ENCODE data around the gene PABPN1L. TPM values are rescaled to one million over a fixed set of nuclear protein-coding genes. Genes with fewer than 3 reads are reported as not detected.

Gene PABPN1L
- total RNA-seq, 4 donors from 2014 or later: not detected

DNA sequence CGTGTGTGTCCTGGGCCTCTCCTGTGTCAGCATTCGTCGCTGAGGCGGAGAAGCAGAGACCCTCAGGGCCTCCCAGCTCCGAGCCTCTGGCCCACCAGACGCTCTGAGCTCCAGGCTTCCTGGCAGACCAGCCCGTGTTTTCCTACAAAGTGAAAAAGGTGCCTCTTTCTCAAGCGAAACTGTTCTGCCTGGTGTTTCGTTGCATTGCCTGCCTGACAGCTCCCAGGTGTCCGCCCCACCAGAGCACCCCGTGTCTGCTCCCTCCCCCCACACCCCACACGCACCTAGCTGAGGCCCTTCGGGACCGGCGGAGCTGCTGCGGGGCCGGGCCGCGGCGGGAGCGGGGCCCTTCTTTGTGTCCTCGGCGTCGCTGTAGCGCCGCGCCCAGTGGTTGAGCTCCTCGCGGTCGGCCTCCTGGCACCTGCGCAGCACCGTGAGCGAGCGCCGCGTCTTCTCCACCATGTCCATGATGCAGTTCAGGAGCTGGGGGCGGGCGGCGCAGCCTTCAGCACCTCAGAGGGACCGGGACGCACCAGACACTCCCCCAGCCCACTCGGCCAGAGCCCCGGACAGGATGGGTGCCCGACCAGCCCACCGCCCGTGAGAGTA, 14.7 kb upstream of the PABPN1L start:
- Histone ChIP-seq H3K4me1 (peaks cover 17 to 50% (median 17%) of the 10 kb centered on the region in 3 donors), H3K27me3 (peaks cover 0 to 29% (median 0%) of the 10 kb centered on the region in 4 donors), H3K9me3 (no peaks in the 10 kb centered on the region), H3K36me3 (peaks cover 0 to 63% (median 5%) of the 10 kb centered on the region in 3 donors), H3K4me3 (peak overlapping the region in 3 of 4 donors; percentile 32 to 45 (median 33)), H3K27ac (peak overlapping the region in 1 of 4 donors; percentile 54)
- intact Hi-C loops (cut with DNase I): no loop called here
- no peak for DNase-seq
- TF ChIP-seq POLR2A (IDR thresholded peaks at IDR 0.05): no peak
- WGBS, 2 donors: 65% methylated on average over 12 of the region's 46 CpGs; no CpG with 5 or more reads in 1 of the 2 donors

DNA sequence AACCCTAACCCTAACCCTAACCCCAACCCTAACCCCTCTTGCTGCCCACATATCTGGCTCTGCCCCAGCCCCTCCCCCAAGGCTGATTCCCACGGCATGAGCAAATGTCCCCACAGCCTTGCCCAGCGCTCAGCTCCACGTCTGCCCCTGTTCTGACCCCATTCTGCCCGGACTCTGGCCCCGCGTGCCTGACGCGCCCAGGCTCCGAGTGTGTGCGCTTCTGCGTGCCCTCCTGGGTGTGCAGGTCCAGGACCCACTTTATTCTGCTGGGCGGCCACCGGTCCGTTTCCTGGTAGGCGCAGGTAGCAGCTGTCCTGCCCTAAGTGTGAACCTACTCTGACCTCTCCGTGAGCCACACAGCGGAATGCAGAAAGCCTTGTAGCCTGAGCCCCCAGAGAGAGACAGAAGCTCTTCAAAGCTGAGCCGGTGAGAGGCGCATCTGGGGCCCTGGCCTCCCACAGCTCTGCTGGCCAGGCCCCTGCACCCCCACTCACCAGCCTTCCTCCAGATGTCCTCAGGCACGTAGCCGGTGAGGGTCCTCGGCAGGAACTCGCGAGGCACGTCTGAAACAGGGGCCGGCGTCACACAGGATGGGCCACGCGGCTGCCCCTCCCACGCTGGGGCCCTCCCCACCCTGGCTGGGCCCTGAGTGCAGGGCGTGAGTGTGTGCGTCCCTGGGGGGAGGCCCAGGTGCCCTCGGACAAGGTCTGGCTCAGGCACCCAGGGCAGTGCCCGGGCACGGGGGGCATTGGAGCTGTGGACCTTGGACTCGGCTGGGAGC, 14.0 kb upstream of the PABPN1L start:
- Histone ChIP-seq H3K4me1 (peaks cover 17 to 43% (median 17%) of the 10 kb centered on the region in 3 donors), H3K27me3 (peaks cover 0 to 29% (median 0%) of the 10 kb centered on the region in 4 donors), H3K27ac (peak overlapping the region in 1 of 4 donors; percentile 54), H3K4me3 (peak overlapping the region in 3 of 4 donors; percentile 32 to 45 (median 33)), H3K36me3 (peaks cover 0 to 63% (median 5%) of the 10 kb centered on the region in 3 donors), H3K9me3 (no peaks in the 10 kb centered on the region)
- WGBS, 2 donors: 66 to 73% methylated on average over 11 to 12 of the region's 36 CpGs
- no peak for DNase-seq
- intact Hi-C loops (cut with DNase I): no loop called here
- TF ChIP-seq POLR2A (IDR thresholded peaks at IDR 0.05): no peak
- TF ChIP-seq, protein P1, sequence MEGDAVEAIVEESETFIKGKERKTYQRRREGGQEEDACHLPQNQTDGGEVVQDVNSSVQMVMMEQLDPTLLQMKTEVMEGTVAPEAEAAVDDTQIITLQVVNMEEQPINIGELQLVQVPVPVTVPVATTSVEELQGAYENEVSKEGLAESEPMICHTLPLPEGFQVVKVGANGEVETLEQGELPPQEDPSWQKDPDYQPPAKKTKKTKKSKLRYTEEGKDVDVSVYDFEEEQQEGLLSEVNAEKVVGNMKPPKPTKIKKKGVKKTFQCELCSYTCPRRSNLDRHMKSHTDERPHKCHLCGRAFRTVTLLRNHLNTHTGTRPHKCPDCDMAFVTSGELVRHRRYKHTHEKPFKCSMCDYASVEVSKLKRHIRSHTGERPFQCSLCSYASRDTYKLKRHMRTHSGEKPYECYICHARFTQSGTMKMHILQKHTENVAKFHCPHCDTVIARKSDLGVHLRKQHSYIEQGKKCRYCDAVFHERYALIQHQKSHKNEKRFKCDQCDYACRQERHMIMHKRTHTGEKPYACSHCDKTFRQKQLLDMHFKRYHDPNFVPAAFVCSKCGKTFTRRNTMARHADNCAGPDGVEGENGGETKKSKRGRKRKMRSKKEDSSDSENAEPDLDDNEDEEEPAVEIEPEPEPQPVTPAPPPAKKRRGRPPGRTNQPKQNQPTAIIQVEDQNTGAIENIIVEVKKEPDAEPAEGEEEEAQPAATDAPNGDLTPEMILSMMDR (IDR thresholded peaks at IDR 0.05): no peak

DNA sequence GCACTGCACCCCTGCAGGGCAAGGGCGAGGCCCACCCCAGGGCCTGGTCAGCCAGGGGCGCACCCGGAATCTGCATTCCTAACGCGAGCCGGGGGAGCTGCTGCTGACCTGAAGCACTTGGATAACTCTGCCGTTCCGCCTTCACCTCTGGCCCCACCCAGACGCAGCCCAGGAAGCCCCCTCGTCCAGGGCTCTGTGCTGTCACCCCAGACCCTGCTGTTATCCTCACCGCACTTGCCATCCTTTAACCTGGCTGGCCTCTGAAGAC, 13.3 kb upstream of the PABPN1L start:
- intact Hi-C loops (cut with DNase I): no loop called here
- H3K36me3 ChIP-seq: peaks cover 0 to 60% (median 5%) of the 10 kb centered on the region in 3 donors
- H3K4me3 ChIP-seq: no peak overlapping the region
- no peak for TF ChIP-seq POLR2A (IDR thresholded peaks at IDR 0.05)
- TF ChIP-seq, protein P1 (IDR thresholded peaks at IDR 0.05): no peak
- H3K9me3 ChIP-seq: no peaks in the 10 kb centered on the region
- H3K27ac ChIP-seq: no peak overlapping the region
- DNase-seq: no peak
- 57 to 80% methylated on average over 1 to 5 of the region's 11 CpGs for WGBS, 2 donors
- H3K4me1 ChIP-seq: peaks cover 17 to 43% (median 17%) of the 10 kb centered on the region in 3 donors
- H3K27me3 ChIP-seq: peaks cover 0 to 29% (median 0%) of the 10 kb centered on the region in 4 donors

DNA sequence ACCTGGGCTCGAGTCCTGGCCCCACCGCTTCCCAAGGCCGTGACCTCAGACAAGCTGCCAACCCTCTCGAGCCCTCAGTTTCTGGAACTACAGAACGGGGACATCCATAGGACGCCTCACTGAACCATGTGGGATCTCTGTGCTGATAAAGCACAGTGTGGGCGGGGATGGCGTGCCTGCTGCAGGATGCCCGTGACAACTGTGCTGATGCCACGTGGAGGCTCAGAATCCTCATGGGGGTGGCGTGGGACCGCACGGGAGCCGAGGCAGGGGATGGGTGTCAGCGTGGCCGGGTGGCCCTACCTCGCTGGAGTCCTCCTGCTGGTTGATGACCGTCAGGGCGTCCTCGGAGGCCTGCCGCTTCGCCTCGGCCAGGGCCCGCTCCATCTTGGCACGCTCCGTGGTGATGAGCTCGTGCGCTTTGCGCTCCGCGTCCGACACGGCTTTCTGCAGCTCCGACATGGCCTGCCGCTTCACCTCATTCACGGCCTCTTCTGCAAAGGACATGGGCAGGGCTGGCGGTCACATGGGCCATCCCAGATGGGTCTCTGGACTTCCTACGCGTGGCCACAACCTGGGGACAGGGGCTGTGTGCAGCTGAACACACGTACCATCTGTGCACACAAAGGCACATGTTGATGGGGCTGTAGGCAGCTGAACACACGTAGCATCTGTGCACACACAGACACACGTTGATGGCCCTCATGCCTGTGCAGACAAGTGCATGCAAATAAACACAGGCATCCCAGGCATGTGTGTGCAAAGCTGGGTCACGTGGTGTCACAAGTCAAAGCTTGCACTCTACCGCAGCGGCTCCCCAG, 12.7 kb upstream of the PABPN1L start:
- Histone ChIP-seq H3K4me1 (peaks cover 17 to 43% (median 17%) of the 10 kb centered on the region in 3 donors), H3K9me3 (no peaks in the 10 kb centered on the region), H3K4me3 (no peak overlapping the region), H3K27ac (no peak overlapping the region), H3K27me3 (peaks cover 0 to 29% (median 0%) of the 10 kb centered on the region in 4 donors), H3K36me3 (peaks cover 0 to 55% (median 5%) of the 10 kb centered on the region in 3 donors)
- no peak for TF ChIP-seq POLR2A (IDR thresholded peaks at IDR 0.05)
- intact Hi-C loops (cut with DNase I): no loop called here
- 66 to 89% methylated on average over 4 to 37 of the region's 45 CpGs for WGBS, 2 donors
- no peak for DNase-seq

DNA sequence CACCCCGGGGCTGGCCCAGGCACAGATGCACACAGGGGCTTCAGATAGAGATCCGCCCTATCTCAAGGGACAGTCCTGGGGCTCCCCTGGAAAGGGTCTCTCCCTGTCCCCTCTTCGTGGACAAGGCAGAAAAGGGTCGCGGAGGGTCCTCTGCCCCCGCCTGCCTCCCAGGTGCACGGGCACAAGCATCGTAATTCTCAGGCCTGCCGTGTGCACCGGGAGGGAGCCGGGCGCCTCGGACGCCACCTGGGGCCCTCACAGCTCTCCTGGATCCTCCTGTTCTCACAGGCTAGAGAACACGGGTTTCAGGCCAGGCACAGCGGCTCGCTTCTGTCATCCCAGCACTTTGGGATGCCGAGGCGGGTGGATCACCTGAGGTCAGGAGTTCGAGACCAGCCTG, 11.9 kb upstream of the PABPN1L start:
- no peak for DNase-seq

More for the DNA sequence above, 11.9 kb upstream of the PABPN1L start:
- TF ChIP-seq, protein P1 (IDR thresholded peaks at IDR 0.05): no peak
- TF ChIP-seq POLR2A (IDR thresholded peaks at IDR 0.05): no peak
- H3K36me3 ChIP-seq: peaks cover 0 to 47% (median 5%) of the 10 kb centered on the region in 3 donors
- no peak overlapping the region for H3K27ac ChIP-seq
- H3K27me3 ChIP-seq: peaks cover 0 to 33% (median 0%) of the 10 kb centered on the region in 4 donors
- WGBS, 2 donors: 100% methylated on average over 5 of the region's 20 CpGs; no CpG with 5 or more reads in 1 of the 2 donors
- intact Hi-C loops (cut with DNase I): no loop called here
- H3K4me3 ChIP-seq: no peak overlapping the region
- no peaks in the 10 kb centered on the region for H3K9me3 ChIP-seq
- peaks cover 17 to 43% (median 17%) of the 10 kb centered on the region in 3 donors for H3K4me1 ChIP-seq
